CD4-positive, alpha-beta T cell treated with Interferon alpha-2 for 1 hour (primary cell): Measurements from ENCODE around the gene TANK.
A peak's percentile ranks its signal among the peaks of the same experiment; 100 is the strongest.
"Not testable (repeated sequence)": the region's sequence is repeated elsewhere in the genome, so short reads cannot be mapped to it uniquely, and the experiment has no call there.

Experiments used
- DNase-seq, 2 donors: peaks; one replicate each; pipeline ENCODE4 v3.0.0-alpha.2; 2020 to 2022

Gene TANK

DNA sequence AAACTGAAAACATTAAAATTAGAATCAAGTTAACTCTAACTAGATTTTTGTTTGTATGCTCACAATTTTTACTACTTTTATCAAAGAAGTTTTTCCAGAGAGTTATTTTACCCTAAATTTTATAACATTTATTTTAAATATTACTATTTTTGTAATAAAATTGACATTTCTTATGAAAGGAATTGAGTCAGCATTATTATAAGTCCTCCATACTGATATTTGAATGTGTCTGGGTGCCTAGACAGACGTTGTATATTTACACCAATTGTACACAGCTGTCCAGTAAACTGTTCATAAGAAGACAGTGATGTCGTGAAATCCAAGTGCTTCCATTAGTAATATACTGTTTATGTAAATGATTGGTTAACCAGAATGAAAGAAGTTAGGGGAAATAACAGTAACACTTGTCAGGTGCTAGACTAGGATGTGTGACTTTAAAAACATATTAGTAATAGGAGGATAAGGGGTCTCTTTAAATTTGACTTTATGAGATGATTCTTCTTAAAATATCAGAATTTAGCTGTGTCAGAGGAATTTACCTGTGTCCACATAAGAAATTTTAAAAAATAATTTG lies 73.7 kb downstream of the TANK start:
- DNase-seq, result no peak

DNA sequence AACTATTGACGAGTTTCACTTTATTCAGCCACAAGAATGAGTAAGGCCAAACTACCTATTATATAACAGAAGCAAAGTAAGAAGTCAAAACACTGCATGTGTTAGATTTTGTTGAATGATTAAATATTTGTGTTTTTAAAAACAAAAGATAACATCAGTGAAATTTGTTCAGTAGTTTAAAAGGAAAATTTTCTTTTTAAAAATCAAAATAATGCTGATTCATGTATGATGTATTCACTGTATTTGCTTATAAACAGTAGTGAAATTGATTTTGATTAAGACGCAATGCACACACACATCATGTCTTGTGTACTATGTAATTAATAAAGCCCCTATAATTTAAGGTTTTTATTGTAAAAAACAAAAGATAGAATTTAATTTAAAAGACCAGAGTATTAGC lies 74.4 kb downstream of the TANK start:
- no peak for DNase-seq

DNA sequence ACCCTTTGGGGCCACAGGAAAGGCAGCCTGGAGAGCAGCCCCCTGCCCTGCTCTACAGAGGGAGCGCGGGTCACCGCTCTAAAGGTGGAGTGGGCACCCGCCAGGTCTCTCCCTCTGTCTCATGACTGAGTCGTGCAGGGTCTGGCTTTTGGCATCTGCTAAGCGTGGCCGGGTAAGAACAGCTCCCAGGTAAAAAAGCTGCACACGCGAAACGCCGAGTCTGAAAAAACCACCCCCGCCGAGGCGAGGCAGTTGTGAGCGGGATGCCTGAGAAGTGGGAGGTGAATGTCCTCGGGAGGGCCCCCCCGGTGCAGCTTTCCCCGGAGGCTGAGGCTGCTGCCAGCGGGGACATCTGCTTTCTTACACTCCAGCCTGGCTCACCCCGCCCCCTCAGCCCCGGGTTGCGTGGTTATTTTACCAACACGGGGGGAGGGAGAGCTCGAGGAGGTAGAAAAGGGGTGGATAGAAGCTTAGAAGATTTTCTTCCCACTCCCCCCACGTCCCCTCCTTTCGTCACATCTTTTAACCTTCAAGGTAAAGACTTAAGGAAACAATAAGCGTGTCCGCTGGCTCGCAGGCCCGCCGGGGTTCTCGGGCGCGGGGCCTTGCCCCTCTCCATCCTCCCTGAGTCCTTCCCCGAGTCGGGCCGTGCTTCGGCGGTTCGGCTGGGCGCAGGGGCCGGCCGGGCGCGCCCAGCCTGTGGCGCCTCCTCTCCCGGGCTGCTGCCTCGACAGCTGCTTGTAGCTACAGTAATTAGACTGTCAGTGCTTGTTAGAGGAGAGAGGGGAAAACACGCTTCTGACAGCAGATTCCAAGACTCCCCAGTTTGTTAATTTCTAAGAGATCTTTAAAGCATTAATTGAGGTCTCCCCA lies 77.4 kb downstream of the TANK start:
- DNase-seq, result peak in 1 of 2 donors; percentile 53

DNA sequence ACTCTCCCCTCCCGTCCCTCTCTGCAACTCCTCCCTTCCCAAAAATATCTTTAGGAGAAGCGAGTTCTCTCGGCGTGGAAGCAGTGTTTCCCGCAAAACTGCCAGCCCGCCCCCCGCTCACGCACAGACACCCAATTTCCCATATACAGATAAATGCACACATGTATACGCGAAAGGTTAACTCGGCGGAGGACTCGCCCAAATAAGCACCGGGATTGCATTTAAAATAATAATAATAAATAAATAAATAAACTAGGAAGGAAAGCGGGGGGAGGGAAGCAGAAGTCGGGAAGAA lies 78.0 kb downstream of the TANK start:
- DNase-seq, result no peak

DNA sequence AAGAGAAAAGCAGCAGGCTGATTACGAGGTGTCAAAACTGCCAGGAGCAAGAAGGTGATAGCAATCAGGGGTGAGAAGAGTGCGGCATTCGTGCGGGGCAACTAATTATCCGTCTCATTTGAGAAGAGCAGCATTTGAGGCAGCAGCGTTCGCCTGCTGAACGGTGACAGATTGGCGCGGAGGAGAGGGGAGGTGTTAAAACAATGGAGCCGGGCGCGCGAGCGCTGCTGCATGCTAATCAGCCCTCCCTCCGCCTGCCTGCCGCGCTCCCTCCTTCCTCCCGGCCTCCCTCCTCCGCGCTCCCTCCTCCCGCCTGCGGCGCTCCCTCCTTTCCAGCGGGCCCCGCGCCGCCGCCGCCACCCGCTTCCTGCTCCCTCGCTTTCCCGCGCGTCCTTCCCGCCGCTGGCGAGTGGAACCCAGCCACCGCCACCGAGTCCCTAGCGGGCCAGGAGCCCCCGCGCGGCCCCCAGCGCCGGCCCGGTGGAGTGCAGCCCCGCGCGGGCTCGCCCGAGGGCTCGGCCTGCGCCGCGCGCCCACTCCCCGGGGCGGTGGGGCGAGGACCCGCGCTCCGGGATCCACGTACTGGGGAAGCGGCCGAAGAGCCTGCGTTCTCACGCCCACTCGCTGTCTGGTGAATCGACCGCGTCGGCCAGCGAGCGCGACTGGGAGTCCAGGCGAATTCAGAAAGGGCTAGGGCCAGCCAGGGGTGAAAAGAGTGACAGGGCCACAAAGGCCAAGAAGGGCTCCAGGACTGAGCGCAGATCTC lies 78.5 kb downstream of the TANK start:
- peak; percentile 34 to 53 for DNase-seq

DNA sequence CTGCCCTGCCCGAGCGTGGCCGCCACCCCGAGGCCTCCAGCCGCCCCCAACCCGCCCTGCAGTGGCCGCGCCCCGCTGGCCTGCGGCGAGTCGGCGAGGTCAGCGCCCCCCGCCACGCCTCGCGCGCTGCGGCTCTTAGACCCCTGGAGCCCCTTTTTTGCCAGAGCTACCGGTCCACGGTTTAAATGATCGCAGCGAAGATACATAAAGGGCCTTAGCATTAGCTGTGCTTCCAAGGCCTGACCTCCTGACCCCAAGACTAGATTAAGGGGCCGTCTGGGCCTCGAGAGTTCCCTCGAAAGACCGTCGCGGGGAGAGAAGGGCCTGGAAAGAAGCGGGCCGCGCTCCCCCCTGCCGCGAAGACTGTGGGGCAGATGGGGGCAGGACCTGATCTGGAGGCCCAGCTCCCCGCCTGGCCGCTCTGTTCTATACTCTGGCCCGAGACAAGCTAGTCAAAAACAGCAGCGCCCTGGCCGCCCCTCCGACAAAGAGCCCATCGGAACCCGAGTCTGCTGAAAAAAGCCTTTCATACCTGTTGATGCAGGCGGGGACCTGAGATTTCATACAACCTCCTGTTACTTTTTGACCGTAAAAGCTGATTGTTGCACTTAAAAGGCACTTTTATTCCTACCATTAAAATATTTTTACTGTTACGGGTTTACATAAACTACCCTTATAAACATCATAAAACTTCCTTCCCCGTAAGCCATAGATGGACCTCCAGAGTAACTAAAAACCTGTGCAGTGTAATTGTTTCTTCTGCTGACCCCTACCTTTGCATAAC lies 79.3 kb downstream of the TANK start:
- no peak for DNase-seq

DNA sequence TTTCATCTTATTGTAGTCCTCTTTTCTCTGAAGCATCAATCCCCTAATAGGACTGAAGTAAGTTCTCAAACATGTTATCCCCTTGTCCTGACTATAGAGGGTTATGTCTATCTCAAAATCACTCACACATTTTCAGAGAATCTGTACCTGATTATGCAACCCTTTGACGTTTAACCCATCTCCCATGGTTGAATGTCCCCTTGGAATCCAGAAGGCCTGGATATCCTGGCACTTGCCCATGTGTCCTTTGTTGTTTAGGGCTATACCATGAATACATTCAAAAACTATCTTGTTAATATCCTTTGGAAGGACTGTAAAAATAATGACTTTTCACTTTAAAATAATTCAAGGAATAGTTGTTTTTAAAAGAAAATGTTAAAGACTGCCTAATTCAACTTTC lies 81.7 kb downstream of the TANK start:
- DNase-seq, result no peak

DNA sequence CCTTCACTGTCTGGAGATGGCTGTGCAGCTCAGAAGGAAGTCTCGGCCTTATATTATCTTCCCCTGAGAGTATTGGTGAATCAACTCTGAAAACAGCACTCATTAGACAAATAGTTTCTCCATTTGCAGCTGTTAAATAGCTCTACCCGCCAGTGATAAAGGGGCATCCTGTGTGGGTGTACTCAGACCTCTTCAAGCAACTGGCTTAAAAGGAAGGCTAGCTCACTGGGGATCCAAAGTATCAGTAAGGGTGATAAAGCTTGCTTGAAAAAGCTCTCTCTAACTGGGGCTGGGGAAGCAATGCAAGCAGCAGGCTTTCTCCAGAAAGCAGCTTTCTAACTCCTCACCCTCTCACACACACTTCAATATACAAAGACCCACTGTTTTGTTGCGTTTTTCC lies 83.1 kb downstream of the TANK start:
- peak in 1 of 2 donors; percentile 17 for DNase-seq

DNA sequence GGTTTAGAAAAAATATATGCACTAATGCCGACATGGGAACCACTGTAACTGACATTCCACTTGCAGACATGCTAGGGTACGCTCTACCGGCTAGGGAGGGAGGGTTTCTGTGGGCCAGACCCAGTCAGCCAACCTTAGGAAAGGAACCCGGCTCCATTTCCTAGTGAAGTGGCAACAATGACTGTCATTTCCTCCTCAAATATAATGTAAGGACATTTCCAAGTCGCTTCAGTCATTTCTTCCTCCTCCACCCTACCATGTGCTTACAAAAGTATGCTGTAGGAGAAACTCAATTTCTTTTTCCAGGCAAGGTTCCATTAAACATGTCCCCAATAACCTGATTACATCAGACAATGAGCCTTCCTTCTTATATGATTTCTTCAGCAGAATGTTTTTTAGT lies 83.7 kb downstream of the TANK start:
- DNase-seq, result peak in 1 of 2 donors; percentile 19

DNA sequence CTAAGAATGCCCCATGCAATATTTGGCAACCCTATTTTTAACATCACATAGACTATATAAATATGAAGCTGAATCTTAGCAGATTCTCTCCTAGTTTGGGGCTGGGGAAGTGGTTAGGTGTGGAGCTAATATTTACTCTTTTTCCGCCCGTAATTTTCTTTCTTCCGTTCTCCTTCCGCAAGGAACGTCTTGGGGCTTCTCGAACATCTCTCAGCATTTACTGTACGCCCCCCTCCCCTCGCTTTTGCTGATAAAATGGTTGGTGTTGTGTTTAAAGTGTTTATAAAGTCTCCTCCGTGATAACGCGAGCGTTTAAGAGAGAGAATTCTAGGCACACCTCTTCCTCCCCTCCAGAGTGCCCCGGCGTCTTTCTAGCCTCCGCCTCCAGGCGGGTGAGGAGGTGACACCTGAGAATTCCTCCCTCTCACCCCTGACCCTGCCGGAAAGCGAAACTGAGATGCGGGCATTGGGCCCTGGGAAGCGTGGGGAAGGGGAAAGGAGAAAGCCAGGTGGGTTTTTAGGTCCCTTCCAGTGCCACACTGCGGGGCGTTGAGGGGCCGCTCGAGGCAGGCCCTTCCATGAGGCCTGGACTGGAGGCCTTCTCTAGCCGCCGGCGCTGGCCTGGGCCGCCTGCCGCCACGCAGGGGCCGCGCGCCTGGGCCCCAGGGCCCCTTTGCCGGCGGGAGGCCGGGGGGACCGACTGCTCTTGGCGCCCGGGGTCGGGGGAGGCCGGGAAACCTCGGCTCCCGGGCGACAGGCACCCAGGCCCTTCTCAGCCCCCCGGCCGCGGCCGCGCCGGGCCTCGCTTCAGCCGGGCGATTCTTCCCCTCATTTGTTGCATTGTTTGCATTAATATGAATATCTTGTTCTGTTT lies 84.4 kb downstream of the TANK start:
- peak; percentile 78 to 86 for DNase-seq

DNA sequence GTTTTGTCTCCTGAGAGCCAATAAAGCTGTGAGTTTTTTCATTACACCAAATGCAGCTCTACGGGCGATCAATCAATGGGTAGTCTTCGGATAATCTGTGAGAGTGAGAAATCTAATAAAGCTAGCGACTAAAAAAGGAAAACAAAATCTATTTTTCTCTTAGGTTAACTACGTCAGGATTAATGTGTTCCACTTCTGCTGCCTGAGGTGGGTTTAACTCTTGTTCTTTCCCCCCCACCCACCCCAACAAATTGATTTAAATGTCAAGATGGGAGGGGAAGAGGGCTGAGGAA lies 85.0 kb downstream of the TANK start:
- peak in 1 of 2 donors; percentile 23 for DNase-seq

DNA sequence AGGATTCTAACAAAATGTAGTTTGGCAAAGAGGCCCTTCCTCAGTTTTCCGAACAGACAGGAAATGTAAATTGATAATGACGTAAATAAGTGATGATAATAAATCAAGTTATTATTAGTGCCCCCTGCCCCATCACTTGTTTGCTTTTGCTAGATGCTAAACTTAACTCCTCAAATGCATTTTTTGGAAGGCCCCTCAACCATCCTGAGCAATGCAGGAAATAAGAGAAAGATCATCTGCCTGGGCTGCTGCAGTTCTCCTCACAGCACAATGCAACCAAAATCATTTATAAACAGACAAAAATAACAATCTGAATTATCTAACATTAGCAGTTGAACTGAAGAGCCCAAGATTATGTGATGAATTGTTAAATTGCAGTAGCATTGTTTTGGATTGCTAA lies 85.4 kb downstream of the TANK start:
- no peak for DNase-seq

DNA sequence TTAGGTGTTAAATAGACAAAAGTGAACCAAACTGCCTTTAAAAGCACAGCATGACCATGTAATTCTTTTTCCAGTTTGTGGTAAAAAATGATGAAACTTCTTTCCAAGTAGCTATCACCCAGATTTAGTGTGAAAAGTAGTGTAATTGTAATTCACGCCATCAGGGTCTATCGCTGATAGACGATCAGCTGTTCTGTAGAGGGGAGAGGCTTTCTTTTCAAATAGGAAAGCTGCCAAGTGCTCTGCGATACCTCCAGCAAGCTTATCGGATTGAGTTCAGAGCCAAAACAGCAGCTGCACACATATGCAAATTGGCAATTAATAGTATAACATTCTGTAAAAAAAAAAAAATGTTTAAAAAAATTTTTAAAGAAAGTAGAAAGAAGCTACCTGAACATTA lies 86.1 kb downstream of the TANK start:
- no peak for DNase-seq

DNA sequence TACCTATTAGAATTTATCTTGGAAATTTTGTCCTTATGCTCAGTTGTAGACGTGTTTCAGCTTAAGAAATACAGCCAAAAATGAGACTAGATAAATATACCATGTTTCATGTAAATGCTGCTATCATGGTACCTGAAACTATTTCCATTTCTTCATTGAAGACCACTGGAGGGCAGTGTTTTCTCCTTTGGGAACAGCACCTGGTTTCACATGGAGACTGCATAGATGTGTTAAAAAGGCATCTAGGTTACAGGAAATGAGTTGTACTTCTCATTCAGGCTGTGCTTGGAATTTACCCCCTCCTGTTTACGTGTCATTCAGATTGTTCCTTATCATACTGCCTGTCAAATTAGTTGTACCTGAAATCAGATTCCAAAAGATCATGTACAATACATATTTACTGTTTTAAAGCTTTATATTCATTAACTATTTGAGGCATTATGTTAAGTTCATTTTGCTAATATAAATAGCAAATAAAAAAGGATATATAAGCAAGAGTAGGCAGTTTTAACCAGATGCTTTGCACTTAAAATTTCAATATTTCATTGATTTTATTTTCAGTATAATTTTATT lies 90.7 kb downstream of the TANK start:
- DNase-seq, result peak in 1 of 2 donors; percentile 56

DNA sequence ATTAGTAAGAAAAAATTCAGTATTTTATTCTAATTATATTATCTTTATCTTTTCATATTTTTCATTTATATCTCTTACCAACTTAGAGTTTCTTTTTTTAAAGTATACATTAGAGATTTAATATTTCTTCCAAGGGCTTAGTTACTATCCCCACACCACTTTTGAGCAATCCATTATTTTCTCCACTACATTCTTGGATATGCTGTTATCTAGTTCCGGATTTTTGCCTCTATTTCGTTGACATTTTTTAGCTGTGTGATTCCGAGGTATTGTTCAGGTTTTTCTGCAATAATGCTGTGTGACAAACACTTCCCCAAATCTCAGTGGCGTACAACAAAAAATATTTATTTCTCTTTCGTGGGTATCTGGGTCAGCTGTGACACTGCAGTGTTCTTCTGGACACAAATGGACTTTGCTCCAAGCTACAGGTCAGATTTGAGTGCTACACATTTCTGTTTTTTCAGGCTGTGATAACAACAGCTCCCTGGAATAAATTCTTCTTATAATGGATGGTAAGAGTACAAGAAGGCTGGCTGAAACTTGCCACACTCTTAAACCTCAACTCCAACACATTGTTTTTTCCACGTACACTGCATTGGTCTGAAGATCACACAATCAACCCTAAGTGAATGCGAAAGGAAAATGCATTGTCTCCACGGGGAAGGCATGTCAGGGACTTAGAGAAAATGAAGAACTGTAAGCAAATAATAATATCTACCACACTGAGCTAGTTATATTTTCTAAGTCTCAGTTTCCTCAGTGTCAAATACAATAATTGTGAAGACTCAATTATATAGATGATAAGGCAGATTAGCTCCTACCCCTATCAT lies 97.1 kb downstream of the TANK start:
- DNase-seq, result no peak

DNA sequence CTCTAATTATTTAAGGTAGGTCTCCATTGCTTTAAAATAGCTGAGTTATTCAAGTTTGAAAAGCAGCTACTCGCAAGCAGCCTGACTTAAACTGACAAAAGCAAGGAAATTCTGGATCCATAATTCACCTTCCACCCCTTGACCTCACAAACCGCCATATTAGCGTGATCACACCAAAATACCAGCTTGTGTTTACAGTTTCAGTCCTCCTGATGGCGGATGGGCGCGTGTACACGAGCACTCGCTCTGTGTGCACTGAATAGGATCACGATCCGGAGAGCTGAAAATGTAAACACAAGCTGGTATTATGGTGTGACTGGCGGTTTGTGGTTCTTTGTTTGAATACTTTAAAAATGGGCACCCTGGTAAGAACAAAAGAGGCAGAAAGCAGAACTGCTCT lies 105.6 kb downstream of the TANK start:
- no peak for DNase-seq

DNA sequence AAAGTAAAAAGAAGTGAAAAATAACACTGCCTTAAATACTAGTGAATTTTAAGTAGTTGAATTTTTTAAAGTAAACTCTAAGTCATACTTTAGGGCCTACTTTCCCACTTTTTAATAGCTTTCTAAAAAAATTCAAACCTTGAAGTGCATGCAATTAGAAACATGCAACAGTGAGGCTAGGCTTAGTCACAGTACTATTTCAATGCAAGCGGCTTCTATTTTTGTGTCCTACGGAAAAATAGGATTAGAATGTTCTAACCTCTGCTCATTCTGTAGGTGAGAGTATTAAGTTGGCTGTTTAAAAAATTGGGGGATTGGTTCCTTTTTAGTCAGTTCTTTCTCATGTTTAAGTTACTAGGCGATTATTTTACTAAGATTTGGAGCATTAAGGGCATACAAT lies 108.9 kb downstream of the TANK start:
- no peak for DNase-seq

DNA sequence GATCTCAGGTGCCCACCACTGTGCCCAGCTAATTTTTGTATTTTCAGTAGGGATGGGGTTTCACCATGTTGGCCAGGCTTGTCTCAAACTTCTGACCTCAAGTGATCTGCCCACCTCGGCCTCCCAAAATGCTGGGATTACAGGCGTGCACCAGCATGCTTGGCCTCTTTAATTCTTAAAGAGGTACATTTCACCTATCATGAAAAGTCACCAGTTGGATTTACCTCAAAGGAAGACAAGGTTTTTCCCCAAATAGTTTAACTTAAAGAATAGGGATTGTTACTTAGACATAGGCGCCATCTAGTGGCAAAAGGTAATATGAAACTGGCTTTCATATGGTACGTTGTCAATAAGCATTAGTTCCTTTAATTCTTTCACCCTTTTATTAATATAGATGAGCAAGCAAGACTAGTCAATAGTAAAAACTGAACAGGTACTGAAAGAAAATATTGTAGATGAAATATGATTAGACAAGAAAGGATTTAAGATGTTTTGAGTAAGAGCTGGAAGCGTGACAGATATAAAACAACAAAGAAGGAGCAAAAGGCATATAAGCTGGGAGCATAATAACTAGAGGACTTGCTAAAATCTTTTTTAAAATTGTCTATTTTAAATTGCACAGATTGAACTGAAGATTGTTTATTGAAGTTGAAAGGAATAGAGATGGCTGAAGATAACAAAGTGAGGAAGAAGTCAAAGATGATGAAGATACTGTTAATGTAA lies 113.0 kb downstream of the TANK start:
- peak in 1 of 2 donors; percentile 73 for DNase-seq

DNA sequence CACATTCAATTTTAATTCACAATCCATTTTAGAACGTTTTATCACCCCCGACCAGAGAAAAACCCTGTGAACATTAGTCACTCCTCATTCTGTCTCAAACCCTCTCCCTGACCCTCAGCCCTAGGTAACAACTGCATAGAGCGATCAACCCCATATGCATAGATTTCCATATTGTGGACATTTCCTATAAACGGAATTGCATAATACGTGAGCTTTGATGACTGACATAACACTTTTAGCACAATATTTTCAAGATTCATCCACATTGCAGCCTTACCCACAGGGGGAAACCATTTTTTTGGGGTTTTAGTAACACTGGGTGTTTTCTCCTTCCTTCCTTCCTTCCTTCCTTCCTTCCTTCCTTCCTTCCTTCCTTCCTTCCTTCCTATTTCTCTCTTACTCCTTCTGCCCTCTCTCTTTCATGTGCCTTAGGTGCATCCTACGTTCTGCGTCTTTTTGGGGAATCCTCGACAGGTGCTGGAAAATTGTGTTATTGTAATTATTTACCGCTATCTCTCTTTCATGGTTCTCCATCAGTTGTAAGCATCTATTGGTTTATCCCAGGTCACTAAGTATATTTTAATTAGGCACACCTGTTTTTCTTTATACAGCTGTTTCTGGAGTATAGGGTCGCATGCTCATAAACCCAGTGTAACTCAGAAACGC lies 118.5 kb downstream of the TANK start:
- DNase-seq, result not testable (repeated sequence)
